ENCODE measurements around the gene ELOVL1.

DNA sequence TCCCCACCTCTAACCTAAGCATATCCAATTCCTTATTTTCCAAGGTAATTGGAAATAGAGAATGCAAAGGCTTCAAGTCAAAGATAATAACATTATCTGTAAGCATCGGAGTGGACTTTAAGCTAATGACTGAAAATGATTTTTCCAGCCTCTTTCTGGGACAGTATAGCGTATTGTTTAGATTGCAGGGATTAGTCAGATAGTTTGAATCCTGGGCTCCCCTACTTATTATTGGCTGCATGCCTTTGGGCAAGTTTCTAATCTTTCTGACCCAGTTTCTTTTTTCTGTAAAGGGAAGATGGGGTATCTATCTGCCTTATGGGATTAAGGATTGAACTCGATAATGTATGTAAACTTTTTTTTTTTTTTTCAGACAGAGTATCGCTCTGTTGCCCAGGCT is 10.6 kb downstream of the ELOVL1 start:
- TF ChIP-seq, protein P1, sequence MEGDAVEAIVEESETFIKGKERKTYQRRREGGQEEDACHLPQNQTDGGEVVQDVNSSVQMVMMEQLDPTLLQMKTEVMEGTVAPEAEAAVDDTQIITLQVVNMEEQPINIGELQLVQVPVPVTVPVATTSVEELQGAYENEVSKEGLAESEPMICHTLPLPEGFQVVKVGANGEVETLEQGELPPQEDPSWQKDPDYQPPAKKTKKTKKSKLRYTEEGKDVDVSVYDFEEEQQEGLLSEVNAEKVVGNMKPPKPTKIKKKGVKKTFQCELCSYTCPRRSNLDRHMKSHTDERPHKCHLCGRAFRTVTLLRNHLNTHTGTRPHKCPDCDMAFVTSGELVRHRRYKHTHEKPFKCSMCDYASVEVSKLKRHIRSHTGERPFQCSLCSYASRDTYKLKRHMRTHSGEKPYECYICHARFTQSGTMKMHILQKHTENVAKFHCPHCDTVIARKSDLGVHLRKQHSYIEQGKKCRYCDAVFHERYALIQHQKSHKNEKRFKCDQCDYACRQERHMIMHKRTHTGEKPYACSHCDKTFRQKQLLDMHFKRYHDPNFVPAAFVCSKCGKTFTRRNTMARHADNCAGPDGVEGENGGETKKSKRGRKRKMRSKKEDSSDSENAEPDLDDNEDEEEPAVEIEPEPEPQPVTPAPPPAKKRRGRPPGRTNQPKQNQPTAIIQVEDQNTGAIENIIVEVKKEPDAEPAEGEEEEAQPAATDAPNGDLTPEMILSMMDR (IDR thresholded peaks at IDR 0.05; ENCODE audit: insufficient read depth, low read length) = no peak
- no peak for TF ChIP-seq POLR2AphosphoS5 (IDR thresholded peaks at IDR 0.05; ENCODE audit: low read depth)
- TF ChIP-seq, protein P2, sequence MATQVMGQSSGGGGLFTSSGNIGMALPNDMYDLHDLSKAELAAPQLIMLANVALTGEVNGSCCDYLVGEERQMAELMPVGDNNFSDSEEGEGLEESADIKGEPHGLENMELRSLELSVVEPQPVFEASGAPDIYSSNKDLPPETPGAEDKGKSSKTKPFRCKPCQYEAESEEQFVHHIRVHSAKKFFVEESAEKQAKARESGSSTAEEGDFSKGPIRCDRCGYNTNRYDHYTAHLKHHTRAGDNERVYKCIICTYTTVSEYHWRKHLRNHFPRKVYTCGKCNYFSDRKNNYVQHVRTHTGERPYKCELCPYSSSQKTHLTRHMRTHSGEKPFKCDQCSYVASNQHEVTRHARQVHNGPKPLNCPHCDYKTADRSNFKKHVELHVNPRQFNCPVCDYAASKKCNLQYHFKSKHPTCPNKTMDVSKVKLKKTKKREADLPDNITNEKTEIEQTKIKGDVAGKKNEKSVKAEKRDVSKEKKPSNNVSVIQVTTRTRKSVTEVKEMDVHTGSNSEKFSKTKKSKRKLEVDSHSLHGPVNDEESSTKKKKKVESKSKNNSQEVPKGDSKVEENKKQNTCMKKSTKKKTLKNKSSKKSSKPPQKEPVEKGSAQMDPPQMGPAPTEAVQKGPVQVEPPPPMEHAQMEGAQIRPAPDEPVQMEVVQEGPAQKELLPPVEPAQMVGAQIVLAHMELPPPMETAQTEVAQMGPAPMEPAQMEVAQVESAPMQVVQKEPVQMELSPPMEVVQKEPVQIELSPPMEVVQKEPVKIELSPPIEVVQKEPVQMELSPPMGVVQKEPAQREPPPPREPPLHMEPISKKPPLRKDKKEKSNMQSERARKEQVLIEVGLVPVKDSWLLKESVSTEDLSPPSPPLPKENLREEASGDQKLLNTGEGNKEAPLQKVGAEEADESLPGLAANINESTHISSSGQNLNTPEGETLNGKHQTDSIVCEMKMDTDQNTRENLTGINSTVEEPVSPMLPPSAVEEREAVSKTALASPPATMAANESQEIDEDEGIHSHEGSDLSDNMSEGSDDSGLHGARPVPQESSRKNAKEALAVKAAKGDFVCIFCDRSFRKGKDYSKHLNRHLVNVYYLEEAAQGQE (IDR thresholded peaks at IDR 0.05; ENCODE audit: insufficient replicate concordance, low read depth) = no peak
- no peak for TF ChIP-seq GABPA (IDR thresholded peaks at IDR 0.05; ENCODE audit: low read depth)
- TF ChIP-seq SPI1 (IDR thresholded peaks at IDR 0.05; ENCODE audit: borderline replicate concordance, low read depth) = no peak
